ENCODE data around the gene TBL1X.

The TBL1X gene

DNA sequence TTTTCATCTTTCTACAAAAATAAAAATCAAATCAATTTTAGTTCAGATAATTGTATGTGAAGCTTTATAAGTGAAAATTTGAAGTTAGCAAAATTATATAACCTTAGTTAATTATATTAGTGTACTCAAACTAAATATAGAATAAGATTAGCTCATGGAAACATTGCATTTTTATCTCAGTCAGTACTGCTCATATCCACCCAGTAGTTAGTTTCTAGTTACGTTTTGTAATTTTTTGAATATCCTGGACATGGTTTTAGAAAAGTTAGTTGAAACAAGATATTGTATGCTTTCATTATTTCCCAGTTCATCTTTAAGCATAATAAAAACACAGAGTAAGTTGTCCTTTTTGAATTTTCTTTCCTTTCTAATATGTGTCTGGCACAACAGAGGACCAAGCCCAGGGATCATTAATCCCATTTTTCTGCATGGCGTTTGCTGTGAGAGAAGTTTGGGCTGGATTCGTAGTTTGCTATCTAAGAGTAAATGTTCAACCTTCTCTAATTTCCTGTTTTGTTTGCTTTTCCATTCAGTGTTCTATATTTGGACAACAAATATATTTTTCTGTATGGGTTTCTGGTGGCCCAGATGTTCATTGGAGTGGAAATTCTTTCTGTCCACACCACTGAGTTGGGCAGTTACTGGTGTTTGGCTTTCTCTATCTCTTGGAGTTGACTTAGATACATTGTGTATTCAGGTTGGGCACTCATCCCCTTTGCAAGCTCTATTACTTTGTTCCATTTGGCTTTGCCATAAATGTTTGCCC is 12.1 kb downstream of the TBL1X start:
- TF ChIP-seq, protein P1, sequence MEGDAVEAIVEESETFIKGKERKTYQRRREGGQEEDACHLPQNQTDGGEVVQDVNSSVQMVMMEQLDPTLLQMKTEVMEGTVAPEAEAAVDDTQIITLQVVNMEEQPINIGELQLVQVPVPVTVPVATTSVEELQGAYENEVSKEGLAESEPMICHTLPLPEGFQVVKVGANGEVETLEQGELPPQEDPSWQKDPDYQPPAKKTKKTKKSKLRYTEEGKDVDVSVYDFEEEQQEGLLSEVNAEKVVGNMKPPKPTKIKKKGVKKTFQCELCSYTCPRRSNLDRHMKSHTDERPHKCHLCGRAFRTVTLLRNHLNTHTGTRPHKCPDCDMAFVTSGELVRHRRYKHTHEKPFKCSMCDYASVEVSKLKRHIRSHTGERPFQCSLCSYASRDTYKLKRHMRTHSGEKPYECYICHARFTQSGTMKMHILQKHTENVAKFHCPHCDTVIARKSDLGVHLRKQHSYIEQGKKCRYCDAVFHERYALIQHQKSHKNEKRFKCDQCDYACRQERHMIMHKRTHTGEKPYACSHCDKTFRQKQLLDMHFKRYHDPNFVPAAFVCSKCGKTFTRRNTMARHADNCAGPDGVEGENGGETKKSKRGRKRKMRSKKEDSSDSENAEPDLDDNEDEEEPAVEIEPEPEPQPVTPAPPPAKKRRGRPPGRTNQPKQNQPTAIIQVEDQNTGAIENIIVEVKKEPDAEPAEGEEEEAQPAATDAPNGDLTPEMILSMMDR (IDR thresholded peaks at IDR 0.05; ENCODE audit: borderline replicate concordance, control extremely low read depth, extremely low read depth, insufficient read depth, missing control alignments) = no peak
- DNase-seq (ENCODE audit: low spot score) = no peak
- in situ Hi-C loops (cut with MboI; ENCODE audit: low sequenced_read_pairs, unreplicated experiment) = no loop called here

GRCh38 chrX:9482408-9482807 is 17.6 kb downstream of the TBL1X start:
- TF ChIP-seq, protein P1 (IDR thresholded peaks at IDR 0.05; ENCODE audit: borderline replicate concordance, control extremely low read depth, extremely low read depth, insufficient read depth, missing control alignments) = no peak
- DNase-seq (ENCODE audit: low spot score) = no peak
- in situ Hi-C loops (cut with MboI; ENCODE audit: low sequenced_read_pairs, unreplicated experiment) = no loop called here

GRCh38 chrX:9482837-9483236 is 18.0 kb downstream of the TBL1X start:
- TF ChIP-seq, protein P1 (IDR thresholded peaks at IDR 0.05; ENCODE audit: borderline replicate concordance, control extremely low read depth, extremely low read depth, insufficient read depth, missing control alignments) = no peak
- in situ Hi-C loops (cut with MboI; ENCODE audit: low sequenced_read_pairs, unreplicated experiment) = no loop called here
- no peak for DNase-seq (ENCODE audit: low spot score)

DNA sequence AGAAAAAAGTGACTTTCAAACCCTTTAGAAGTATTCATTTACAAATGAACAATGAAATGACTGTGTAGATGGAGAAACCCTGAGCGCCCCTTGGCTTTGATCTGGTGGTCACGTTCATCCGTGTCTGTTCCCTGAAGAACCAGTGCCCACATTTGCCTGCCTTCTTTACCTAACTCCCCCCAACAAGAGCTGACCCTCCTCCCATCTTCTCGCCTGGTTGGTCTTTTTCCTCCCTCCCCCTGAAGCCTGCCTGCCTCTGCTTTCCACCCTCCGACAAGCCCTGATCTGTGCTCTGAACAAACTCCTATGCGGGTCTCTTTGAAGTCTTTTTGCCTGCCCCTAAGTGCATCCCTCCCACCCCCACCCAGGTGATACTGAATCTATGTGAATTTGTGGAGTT is 18.5 kb downstream of the TBL1X start:
- TF ChIP-seq, protein P1 (IDR thresholded peaks at IDR 0.05; ENCODE audit: borderline replicate concordance, control extremely low read depth, extremely low read depth, insufficient read depth, missing control alignments) = no peak
- DNase-seq (ENCODE audit: low spot score) = no peak
- in situ Hi-C loops (cut with MboI; ENCODE audit: low sequenced_read_pairs, unreplicated experiment) = no loop called here

GRCh38 chrX:9486786-9487387 is 22.0 kb downstream of the TBL1X start:
- TF ChIP-seq, protein P1 (IDR thresholded peaks at IDR 0.05; ENCODE audit: borderline replicate concordance, control extremely low read depth, extremely low read depth, insufficient read depth, missing control alignments) = no peak
- DNase-seq (ENCODE audit: low spot score) = no peak
- in situ Hi-C loops (cut with MboI; ENCODE audit: low sequenced_read_pairs, unreplicated experiment) = no loop called here

DNA sequence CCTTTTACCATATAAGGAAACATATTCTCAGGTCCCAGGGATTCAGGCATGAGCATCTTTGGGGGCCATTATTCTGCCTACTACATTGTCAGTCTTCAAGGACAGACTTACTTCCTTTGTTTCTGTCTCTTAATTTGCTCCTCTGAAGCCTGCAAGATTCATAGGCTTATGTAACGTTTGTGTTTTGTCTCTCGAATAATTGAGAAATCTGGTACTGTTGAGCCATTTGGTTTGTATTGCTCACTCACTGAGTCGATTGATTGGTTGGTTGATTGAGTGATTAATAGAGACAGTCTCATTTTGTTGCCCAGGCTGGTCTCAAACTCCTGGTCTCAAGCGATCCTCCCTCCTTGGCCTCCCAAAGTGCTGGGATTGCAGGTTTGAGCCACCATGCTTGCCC is 23.7 kb downstream of the TBL1X start:
- TF ChIP-seq, protein P1 (IDR thresholded peaks at IDR 0.05; ENCODE audit: borderline replicate concordance, control extremely low read depth, extremely low read depth, insufficient read depth, missing control alignments) = no peak
- in situ Hi-C loops (cut with MboI; ENCODE audit: low sequenced_read_pairs, unreplicated experiment) = no loop called here
- DNase-seq (ENCODE audit: low spot score) = no peak
